ENCODE results near the gene BANF1. TPM values are rescaled to one million over a fixed set of nuclear protein-coding genes. Genes with fewer than 3 reads are reported as not detected.

BANF1 gene
- total and polyA plus RNA-seq, 9 of the 15 experiments (the other 6 are each of a cell fraction or from before 2014, with no cell fraction given): 108 to 651 (median 263) TPM

DNA sequence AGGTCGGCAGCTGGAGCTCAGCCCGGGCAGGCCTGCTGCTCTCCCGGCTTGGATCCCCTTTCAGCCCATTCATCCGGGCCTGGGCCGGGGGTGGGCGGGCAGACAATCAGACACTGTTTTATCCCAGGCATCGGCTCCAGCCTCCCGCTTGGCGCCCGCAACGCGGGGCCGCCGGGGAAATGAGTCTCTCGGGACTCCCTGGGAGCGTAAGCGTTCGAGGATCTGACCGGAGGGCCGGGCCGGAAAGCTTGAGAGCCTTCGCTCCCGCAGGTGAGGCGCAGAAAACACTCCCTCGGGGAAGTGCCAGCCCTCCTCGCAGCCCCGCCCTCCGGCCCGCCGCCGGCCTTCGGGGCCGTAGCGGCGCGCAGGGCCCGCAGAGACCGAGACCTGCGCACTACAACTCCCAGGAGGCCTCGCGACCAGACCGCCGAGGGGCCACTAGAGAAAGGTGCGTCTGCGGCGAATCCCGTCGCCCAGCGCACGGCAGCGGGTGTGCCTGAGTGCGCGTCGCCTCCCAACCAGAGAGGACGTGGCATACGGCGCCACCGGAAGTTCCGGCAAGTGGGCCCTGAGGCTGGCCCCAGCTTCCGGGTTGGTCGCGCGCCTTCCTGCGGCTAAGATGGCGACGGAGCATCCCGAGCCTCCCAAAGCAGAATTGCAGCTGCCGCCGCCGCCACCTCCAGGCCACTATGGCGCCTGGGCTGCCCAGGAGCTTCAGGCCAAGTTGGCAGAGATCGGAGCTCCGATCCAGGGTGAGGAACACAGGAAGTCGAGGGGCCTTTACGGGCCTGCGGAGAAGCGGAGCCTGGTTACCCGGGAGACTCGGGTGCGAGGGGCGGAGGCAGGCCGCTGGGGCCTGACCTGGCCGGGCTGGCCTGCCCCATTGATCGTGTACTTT is 49.7 kb downstream of the BANF1 start, which contains the start of gene SF3B2 (continued):
- TF ChIP-seq ZBTB40 (IDR thresholded peaks at IDR 0.05) (peak; percentile 98), ZBTB40 (CRISPR knock-in tag; IDR thresholded peaks at IDR 0.05) (no peak), CLOCK (CRISPR knock-in tag; IDR thresholded peaks at IDR 0.05; ENCODE audit: borderline replicate concordance) (no peak), MEIS2 (IDR thresholded peaks at IDR 0.05; ENCODE audit: partially characterized antibody) (peak; percentile 85), MYC (IDR thresholded peaks at IDR 0.05; ENCODE audit: low read depth, low read length) (peak; percentile 89), MYC (CRISPR knock-in tag; IDR thresholded peaks at IDR 0.05; ENCODE audit: borderline replicate concordance, low read depth) (no peak; the same call in 1 of the 2 replicates), HBP1 (CRISPR knock-in tag; IDR thresholded peaks at IDR 0.05) (no peak), POLR2AphosphoS5 (IDR thresholded peaks at IDR 0.05; ENCODE audit: control insufficient read depth, insufficient read depth, low read depth, low read length) (peak; percentile 66)
